Lower lobe of right lung (tissue), 2 donors: ENCODE measurements around the gene NBR1. TPM values are rescaled to one million over a fixed set of nuclear protein-coding genes. Genes with fewer than 3 reads are reported as not detected.
"Not testable (repeated sequence)": the region's sequence is repeated elsewhere in the genome, so short reads cannot be mapped to it uniquely, and the experiment has no call there.

Experiments used
- ATAC-seq, 2 donors: fragments of 200-7000 bp; cut with Tn5 transposase; one replicate each; pipeline ENCODE4 v1.9.1; 2020 to 2022; ENCODE audit warnings: mild to moderate bottlenecking in 2 of 2, moderate library complexity in 2 of 2
- DNase-seq: peaks from one replicate; pipeline ENCODE4 v3.0.0-alpha.2; 2020
- H3K27ac ChIP-seq: fragments of 200-600 bp; one replicate; pipeline ENCODE4 v1.8.0; 2022
- H3K27me3 ChIP-seq: fragments of 200-600 bp; one replicate; pipeline ENCODE4 v1.8.0; 2022; ENCODE audit warnings: low read depth
- H3K36me3 ChIP-seq: fragments of 200-600 bp; one replicate; pipeline ENCODE4 v1.8.0; 2022; ENCODE audit warnings: mild to moderate bottlenecking
- H3K4me1 ChIP-seq: fragments of 200-600 bp; one replicate; pipeline ENCODE4 v1.8.0; 2022
- H3K4me3 ChIP-seq: fragments of 200-600 bp; one replicate; pipeline ENCODE4 v1.8.0; 2022; ENCODE audit warnings: mild to moderate bottlenecking
- H3K9me3 ChIP-seq: fragments of 200-600 bp; one replicate; pipeline ENCODE4 v1.8.0; 2022
- intact Hi-C: fragments of 100-400 bp; cut with DNase I; formaldehyde crosslinking; loops from one replicate; pipeline ENCODE4 v1.11.0; 2022
- long read RNA-seq: library from polyadenylated mRNA; unstranded; transcript quantifications from one replicate; pipeline ENCODE4 v2.0.0, GENCODE V29; 2021
- total RNA-seq: library from RNA; stranded (reverse); fragmentation: NEBNext Ultra II Directional; extraction: Animal tissue kit (Norgen Biotek cat#: 25700); gene quantifications from one replicate; pipeline ENCODE4 v1.2.1, GENCODE V29; 2021
- TF ChIP-seq, protein P1 (sequence below): fragments of 200-600 bp; IDR thresholded peaks from one replicate; pipeline ENCODE4 v1.8.0; 2022; ENCODE audit warnings: antibody characterized with exemption, mild to moderate bottlenecking
- donor health status: DM: no; HTN: yes; CAD: no; lungs with severe emphysema.

The NBR1 gene, protein sequence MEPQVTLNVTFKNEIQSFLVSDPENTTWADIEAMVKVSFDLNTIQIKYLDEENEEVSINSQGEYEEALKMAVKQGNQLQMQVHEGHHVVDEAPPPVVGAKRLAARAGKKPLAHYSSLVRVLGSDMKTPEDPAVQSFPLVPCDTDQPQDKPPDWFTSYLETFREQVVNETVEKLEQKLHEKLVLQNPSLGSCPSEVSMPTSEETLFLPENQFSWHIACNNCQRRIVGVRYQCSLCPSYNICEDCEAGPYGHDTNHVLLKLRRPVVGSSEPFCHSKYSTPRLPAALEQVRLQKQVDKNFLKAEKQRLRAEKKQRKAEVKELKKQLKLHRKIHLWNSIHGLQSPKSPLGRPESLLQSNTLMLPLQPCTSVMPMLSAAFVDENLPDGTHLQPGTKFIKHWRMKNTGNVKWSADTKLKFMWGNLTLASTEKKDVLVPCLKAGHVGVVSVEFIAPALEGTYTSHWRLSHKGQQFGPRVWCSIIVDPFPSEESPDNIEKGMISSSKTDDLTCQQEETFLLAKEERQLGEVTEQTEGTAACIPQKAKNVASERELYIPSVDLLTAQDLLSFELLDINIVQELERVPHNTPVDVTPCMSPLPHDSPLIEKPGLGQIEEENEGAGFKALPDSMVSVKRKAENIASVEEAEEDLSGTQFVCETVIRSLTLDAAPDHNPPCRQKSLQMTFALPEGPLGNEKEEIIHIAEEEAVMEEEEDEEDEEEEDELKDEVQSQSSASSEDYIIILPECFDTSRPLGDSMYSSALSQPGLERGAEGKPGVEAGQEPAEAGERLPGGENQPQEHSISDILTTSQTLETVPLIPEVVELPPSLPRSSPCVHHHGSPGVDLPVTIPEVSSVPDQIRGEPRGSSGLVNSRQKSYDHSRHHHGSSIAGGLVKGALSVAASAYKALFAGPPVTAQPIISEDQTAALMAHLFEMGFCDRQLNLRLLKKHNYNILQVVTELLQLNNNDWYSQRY
- 93.3 TPM for total RNA-seq
- long read RNA-seq, partial matches to known transcripts, result 36 of 70 reads
- long read RNA-seq, other reads (novel, unspliced or antisense), result 33 of 70 reads

DNA sequence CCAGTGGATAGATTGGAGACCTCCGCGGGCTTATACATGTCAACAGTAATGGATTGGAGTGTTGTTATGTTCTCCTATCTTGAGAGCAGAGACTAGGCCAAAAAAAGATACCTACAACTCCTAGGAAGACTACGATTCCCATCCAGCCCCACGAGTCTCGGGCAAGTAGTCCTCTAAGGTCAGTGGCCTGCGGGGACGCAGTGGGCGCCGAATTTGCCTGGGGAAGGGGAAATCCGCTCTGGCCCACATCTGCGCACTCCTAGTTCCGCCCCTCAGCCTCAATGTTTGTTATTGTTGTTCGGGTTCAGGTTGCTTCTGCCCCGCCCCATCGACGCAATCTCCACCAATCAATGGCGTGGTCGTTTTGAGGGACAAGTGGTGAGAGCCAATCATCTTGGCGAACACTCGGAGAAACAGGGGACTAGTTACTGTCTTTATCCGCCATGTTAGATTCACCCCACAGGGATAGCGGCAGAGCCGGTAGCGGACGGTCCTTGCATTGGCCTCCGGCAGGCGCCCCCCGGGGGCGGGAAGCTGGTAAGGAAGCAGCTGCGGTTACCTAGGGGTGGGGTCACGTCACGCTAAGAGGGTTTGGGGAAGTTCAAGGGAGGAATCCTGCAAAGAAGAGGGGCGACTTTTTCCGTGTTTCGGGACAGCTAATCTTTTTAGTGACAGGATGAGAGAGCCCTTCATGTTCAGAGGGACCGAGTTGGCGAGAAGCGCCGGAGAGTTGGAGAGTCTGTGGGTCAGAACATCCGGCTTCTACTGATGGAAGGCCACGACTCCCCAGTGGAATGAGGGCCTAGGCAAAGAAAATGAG is at the start of gene NBR1:
NBR1 (plus strand) TSS at position 449 of the 820 bp plus-strand sequence. CDS start 4,586 bp downstream, outside the sequence.
- intact Hi-C loops, result no loop called here
- ATAC-seq (peak; percentile 94 to 95), DNase-seq (peak; percentile 92)
- peak within 1 kb of the TSS; percentile 94 for H3K27ac ChIP-seq
- H3K36me3 ChIP-seq, result peaks cover 16% of the 10 kb centered on the region
- TF ChIP-seq, protein P1, sequence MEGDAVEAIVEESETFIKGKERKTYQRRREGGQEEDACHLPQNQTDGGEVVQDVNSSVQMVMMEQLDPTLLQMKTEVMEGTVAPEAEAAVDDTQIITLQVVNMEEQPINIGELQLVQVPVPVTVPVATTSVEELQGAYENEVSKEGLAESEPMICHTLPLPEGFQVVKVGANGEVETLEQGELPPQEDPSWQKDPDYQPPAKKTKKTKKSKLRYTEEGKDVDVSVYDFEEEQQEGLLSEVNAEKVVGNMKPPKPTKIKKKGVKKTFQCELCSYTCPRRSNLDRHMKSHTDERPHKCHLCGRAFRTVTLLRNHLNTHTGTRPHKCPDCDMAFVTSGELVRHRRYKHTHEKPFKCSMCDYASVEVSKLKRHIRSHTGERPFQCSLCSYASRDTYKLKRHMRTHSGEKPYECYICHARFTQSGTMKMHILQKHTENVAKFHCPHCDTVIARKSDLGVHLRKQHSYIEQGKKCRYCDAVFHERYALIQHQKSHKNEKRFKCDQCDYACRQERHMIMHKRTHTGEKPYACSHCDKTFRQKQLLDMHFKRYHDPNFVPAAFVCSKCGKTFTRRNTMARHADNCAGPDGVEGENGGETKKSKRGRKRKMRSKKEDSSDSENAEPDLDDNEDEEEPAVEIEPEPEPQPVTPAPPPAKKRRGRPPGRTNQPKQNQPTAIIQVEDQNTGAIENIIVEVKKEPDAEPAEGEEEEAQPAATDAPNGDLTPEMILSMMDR, result peak; percentile 22
- peaks cover 55% of the 10 kb centered on the region for H3K4me1 ChIP-seq
- H3K27me3 ChIP-seq, result no peaks in the 10 kb centered on the region
- H3K4me3 ChIP-seq, result peak within 1 kb of the TSS; percentile 64
- H3K9me3 ChIP-seq, result no peaks in the 10 kb centered on the region

GRCh38 chr17:43125133-43125966 is 45.7 kb upstream of the NBR1 start, which contains the start of gene BRCA1:
BRCA1 (minus strand) TSS chr17:43125364; CDS start chr17:43124096, 1,268 bp downstream.
- Histone ChIP-seq H3K9me3 (no peaks in the 10 kb centered on the region), H3K27me3 (no peaks in the 10 kb centered on the region), H3K27ac (peak within 1 kb of the TSS; percentile 86), H3K4me1 (peaks cover 34% of the 10 kb centered on the region), H3K4me3 (peak within 1 kb of the TSS; percentile 69), H3K36me3 (no peaks in the 10 kb centered on the region)
- DNase-seq (peak; percentile 94), ATAC-seq (peak; percentile 99)
- TF ChIP-seq, protein P1, result no peak
- intact Hi-C loops, result no loop called here

DNA sequence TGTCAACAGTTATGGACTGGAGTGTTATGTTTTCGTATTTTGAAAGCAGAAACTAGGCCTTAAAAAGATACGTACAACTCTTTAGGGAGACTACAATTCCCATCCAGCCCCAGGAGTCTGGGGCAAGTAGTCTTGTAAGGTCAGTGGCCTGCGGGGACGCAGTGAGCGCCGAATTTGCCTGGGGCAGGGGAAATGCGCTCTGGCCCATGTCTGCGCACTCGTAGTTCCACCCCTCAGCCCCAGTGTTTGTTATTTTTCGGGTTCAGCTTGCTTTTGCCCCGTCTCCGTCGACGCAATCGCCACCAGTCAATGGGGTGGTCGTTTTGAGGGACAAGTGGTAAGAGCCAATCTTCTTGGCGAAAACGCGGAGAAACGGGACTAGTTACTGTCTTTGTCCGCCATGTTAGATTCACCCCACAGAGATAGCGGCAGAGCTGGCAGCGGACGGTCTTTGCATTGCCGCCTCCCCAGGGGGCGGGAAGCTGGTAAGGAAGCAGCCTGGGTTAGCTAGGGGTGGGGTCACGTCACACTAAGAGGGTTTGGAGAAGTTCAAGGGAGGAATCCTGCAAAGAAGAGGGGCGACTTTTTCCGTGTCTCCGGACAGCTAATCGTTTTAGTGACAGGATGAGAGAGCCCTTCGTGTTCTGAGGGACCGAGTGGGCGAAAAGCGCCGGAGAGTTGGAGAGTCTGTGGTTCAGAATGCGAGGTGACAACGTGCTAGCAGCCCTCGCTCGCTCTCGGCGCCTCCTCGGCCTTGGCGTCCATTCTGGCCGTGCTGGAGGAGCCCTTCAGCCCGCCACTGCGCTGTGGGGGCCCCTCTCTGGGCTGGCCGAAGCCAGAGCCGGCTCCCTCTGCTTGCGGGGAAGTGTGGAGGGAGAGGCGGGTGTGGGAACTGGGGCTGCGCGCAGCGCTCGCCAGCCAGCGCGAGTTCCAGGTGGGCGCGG is 44.8 kb upstream of the NBR1 start:
- Histone ChIP-seq H3K4me3 (peak overlapping the region; percentile 69), H3K36me3 (no peaks in the 10 kb centered on the region), H3K27me3 (no peaks in the 10 kb centered on the region), H3K27ac (peak overlapping the region; percentile 86), H3K9me3 (no peaks in the 10 kb centered on the region), H3K4me1 (peaks cover 34% of the 10 kb centered on the region)
- no peak for DNase-seq
- intact Hi-C loops, result no loop called here
- TF ChIP-seq, protein P1, result no peak
- ATAC-seq, result no peak

GRCh38 chr17:43126911-43127290 is 44.1 kb upstream of the NBR1 start:
- TF ChIP-seq, protein P1, result no peak
- Histone ChIP-seq H3K4me3 (no peak overlapping the region), H3K4me1 (peaks cover 34% of the 10 kb centered on the region), H3K27me3 (no peaks in the 10 kb centered on the region), H3K36me3 (no peaks in the 10 kb centered on the region), H3K9me3 (no peaks in the 10 kb centered on the region), H3K27ac (no peak overlapping the region)
- no peak for DNase-seq
- intact Hi-C loops, result no loop called here
- no peak for ATAC-seq

- H3K4me1 ChIP-seq, result peaks cover 34% of the 10 kb centered on the region
- H3K4me3 ChIP-seq, intact Hi-C loops, H3K27ac ChIP-seq, ATAC-seq, H3K27me3 ChIP-seq, H3K36me3 ChIP-seq, H3K9me3 ChIP-seq, DNase-seq: not testable (repeated sequence)
Observed at GRCh38 chr17:43127333-43127876, 43.6 kb upstream of the NBR1 start.
